Left colon (tissue), 2 donors: Measurements from ENCODE around the gene GPX1. TPM values are rescaled to one million over a fixed set of nuclear protein-coding genes. Genes with fewer than 3 reads are reported as not detected.
A peak's percentile ranks its signal among the peaks of the same experiment; 100 is the strongest.
"Not testable (repeated sequence)": the region's sequence is repeated elsewhere in the genome, so short reads cannot be mapped to it uniquely, and the experiment has no call there.

Experiments used
- ATAC-seq: fragments of 200-7000 bp; cut with Tn5 transposase; one replicate; pipeline ENCODE4 v1.9.1; 2020; ENCODE audit warnings: mild to moderate bottlenecking, moderate library complexity
- DNase-seq, 2 donors: peaks; one replicate each; pipeline ENCODE4 v3.0.0-alpha.2; 2020
- intact Hi-C, 2 donors: fragments of 100-400 bp; cut with DNase I in 1 of 2; cut with micrococcal nuclease in 1 of 2; formaldehyde crosslinking; loops; one replicate each; pipeline versions ENCODE4 v1.11.2 to v1.14.0; 2022; cut with DNase I, micrococcal nuclease
- total RNA-seq, 2 donors: library from RNA; stranded (reverse); fragmentation: NEBNext Ultra II Directional; extraction: Animal tissue kit (Norgen Biotek cat#: 25700); gene quantifications; one replicate each; pipeline ENCODE4 v1.2.1, GENCODE V29; 2021
- donor health status: DM: no; HTN: no; CAD: no.
- donor health status: DM: yes; HTN: yes; CAD: no.

GPX1 gene
- total RNA-seq, 2 donors from 2014 or later: 128 to 146 TPM

DNA sequence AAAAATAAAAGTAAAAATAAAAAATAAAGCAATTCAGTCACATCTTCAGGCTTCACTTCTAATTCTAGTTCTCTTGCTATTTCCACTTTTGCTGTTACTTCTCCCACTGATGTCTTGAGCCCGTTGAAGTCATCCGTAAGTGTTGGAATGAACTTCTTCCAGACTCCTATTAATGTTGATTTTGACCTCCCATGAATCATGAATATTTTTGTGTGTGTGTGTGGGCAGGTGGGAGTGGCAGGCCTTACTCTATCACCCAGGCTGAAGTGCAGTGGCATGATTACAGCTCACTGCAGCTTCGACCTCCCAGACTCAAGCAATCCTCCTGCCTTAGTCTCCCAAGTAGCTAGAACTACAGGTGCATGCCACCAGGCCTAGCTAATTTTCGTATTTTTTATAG lies 29.0 kb downstream of the GPX1 start:
- DNase-seq: no peak
- ATAC-seq: no peak
- intact Hi-C loops: no loop called here

DNA sequence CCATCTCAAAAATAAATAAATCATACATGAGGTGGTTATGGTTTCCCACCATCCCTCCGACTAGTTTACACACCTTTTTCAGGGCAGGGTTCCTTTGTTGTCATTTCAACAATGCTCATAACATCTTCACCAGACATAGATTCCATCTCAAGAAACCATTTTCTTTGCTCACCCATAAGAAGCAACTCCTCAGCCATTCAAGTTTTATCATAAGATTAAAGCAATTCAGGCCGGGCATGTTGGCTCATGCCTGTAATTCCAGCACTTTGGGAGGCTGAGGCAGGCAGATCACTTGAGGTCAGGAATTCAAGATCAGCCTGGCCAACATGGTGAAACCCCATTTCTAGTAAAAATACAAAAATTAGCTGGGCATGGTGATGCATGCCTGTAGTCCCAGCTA lies 29.8 kb downstream of the GPX1 start:
- intact Hi-C loops, DNase-seq, ATAC-seq: not testable (repeated sequence)

DNA sequence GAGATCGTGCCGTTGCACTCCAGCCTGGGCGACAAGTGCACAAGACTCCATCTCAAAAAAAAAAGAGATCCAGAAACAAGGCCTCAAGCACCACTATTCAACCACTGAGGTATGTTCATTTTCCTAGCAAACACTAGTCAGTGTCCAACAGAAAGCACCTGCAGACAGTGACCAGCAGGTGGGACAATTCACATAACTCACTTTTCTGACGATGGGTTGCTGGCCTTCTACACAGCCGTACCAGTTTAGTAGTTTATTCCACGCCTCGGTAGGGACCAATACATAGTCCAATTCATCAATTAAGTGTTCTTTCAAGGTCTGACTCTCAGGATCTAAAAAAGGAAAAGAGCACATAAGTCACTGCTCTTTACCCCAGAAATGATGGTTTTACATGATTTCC lies 30.7 kb downstream of the GPX1 start:
- intact Hi-C loops: no loop called here
- DNase-seq: no peak
- peak; percentile 43 for ATAC-seq

DNA sequence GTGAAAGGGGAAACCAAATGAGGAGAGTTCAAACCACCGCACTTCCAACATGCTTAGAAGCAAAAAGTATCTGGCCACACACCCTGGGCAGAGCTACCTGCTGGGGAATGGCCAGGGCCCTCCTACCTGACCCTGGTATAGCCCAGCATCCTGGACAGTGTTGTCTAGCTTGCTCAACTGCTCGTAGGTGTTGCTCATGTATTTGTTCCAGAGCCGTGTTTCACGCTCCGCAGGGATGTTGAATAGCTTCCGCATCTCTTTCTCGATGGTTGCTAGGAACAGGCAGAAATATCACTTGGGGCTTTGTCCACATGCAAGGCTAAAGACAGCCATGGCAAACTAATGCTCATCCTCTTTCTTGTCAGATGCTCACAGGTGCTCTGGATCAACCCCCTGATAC lies 33.4 kb downstream of the GPX1 start:
- intact Hi-C loops: no loop called here
- no peak for ATAC-seq
- no peak for DNase-seq

DNA sequence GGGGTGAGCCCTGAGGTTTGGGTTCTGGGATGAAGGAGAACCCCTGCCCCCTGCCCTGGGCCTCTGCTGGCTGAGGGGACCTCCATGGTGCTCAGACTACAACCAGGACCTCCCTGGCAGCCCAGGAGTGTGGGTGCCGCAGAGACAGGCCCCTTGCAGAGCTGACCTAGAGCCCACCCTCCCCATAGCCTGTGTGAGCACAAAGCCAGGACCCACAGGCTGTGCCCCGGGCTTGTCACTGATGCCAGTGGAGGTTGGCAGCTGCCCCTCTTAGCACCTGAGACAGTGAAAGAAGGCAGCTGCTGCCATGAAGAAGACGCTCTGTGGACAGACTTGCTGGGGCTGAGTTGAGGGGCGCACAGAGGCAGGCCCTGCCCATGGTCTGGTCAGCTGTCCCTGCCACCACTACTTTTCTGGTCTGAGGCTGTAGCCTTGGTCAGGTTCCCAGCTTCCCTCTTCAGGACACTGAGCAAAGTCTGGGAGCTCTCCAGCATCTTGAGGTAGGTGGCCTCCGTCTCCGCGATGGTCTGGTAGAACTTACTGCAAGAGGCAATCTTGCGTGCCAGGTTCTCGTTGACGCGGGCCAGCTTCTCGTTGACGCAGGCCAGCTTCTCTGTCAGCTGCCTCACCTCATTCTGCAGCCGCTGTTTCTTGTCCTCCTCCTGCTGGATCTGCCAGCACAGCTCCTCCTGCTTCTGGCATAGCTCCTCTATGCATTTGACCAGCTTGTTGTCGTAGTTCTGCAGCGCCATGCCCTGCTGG lies 41.3 kb downstream of the GPX1 start:
- DNase-seq (peak in 1 of 2 donors; percentile 78), ATAC-seq (peak; percentile 7)
- intact Hi-C loops: no loop called here

DNA sequence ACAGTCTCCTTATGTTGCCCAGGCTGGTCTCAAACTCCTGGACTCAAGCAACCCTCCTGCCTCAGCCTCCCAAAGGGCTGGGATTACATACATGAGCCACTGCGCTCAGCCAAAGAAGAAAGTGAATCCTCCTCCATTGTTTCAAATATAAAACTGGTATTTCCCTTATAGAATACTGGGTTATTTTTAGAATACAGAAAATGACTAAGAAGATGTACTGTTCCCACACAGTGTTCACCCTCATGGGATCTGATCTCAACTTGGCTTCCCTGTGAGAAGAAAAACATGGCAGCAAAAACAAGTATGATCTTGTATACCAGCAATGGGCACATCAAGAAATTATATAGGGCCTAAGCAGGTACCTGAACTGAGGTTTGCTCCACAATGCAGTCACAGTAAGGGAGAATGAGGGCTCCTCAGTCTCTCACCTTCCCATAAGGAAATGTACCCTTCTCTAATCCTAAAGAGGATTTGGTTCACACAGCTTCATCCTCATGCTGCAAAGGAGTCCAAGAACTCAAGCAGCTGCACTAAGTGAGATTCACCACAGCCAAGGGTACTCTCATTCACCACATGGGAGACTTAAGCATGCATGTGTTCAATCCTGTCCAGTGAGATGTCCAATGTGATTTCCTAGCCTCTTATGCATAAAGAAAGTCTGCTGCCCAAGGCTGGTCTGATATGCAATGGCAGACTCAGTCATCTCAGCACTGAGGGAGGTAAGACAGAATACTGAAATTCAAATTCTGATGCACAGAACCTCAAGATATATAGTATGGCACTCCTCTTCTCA lies 44.1 kb downstream of the GPX1 start:
- intact Hi-C loops: no loop called here
- ATAC-seq (no peak), DNase-seq (no peak)

DNA sequence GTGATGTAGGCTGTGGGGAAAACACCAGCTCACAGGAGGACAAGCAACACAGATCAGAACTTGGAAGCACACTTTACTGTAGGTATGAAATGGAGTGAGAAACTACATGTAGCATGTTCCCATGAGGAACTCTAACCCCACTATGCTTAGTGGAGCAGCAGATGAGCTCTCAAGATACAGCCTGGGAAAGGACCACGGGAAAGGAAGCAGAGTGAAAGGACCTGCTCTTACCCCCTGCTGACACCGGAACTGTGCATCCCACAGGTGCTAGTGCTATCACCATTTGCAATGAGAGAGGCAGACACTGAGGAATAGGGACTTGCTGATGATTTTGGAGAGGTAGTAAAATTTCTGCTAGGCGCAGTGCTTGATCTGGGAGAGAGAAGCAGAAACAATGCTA lies 46.9 kb downstream of the GPX1 start:
- ATAC-seq: no peak
- no peak for DNase-seq
- intact Hi-C loops: no loop called here

DNA sequence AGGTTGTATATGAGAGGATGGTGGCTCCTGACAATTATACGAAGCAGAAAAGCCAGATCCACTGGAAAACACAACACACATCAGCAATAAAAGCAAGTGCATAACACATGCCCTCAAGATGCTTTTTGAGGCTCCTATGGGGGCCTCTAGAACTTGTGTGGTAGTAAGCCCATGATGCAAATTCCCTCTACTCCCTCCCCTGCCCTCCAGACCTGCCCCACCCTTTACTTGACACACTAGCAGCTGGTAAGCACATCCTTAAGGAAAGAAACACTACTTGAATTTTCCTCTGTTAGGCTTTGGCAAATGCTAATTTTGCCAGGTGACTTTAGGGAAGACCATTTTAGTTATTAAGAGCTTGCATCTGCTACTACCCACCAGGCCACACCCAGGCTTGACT lies 47.5 kb downstream of the GPX1 start:
- intact Hi-C loops: no loop called here
- ATAC-seq: no peak
- DNase-seq: no peak

Other genes starting within 250 kb of the GPX1 start
- 10 to 100 TPM; 66.9 to 67.7 TPM for gene USP19, start 237.5 kb downstream of the GPX1 start, total RNA-seq
- gene LAMB2, start 225.3 kb downstream of the GPX1 start, total RNA-seq: 100 to 1,000 TPM in 1 of 2 donors, 10 to 100 TPM in 1; 66.1 to 102 TPM
- 10 to 100 TPM; 16.3 to 20.3 TPM for gene CCDC71, start 192.0 kb downstream of the GPX1 start, total RNA-seq
- 10 to 100 TPM in 1 of 2 donors, 1 to 10 TPM in 1; 4.6 to 12.5 TPM for gene KLHDC8B, start 186.8 kb downstream of the GPX1 start, total RNA-seq
- gene C3orf62, start 81.1 kb downstream of the GPX1 start, total RNA-seq: 1 to 10 TPM; 4.7 to 4.8 TPM
- 10 to 100 TPM; 48.5 to 55.3 TPM for gene USP4, start 18.3 kb downstream of the GPX1 start, total RNA-seq
- 100 to 1,000 TPM; 466 to 477 TPM for gene RHOA, start 53.6 kb upstream of the GPX1 start, total RNA-seq
- gene TCTA, start 54.1 kb upstream of the GPX1 start, total RNA-seq: 10 to 100 TPM; 39.5 to 41.7 TPM
- 10 to 100 TPM; 21.5 to 24.7 TPM for gene AMT, start 64.1 kb upstream of the GPX1 start, total RNA-seq
- gene NICN1, start 71.0 kb upstream of the GPX1 start, total RNA-seq: 10 to 100 TPM in 1 of 2 donors, 1 to 10 TPM in 1; 9.6 to 11.9 TPM
- gene DAG1, start 111.9 kb upstream of the GPX1 start, total RNA-seq: 100 to 1,000 TPM in 1 of 2 donors, 10 to 100 TPM in 1; 88.3 to 107 TPM
- under 1 TPM; 0.24 to 0.25 TPM for gene BSN, start 196.1 kb upstream of the GPX1 start, total RNA-seq